Neural cell (in vitro differentiated cells): ENCODE data around the gene CYB5R2. TPM values are rescaled to one million over a fixed set of nuclear protein-coding genes. Genes with fewer than 3 reads are reported as not detected.

Experiments used
- H2AFZ ChIP-seq: fragments of 200-600, 300-800 bp; sonication (generic), shearing (Covaris generic); 2 replicates; pipeline ENCODE4 v1.6.0; 2014; ENCODE audit warnings: low read depth, mild to moderate bottlenecking, antibody characterized with exemption, low read length, moderate library complexity
- H3F3A ChIP-seq: fragments of 200-600 bp; shearing (Covaris generic); 2 replicates; pipeline ENCODE4 v1.6.1; 2016; ENCODE audit warnings: mild to moderate bottlenecking, moderate library complexity, mixed read lengths, antibody characterized with exemption, low read length; ENCODE audit not compliant: insufficient read depth, poor library complexity, severe bottlenecking
- H3K27ac ChIP-seq: fragments of 200-600, 300-800 bp; sonication (generic), shearing (Covaris generic); 2 replicates; pipeline ENCODE4 v1.5.1; 2014; ENCODE audit warnings: mild to moderate bottlenecking, low read length, moderate library complexity
- H3K27me3 ChIP-seq: fragments of 300-800, 200-600 bp; sonication (generic), shearing (Covaris generic); 2 replicates; pipeline ENCODE4 v1.6.0; 2014; ENCODE audit warnings: mild to moderate bottlenecking, low read depth, low read length, moderate library complexity; ENCODE audit not compliant: insufficient read depth
- H3K36me3 ChIP-seq: fragments of 300-800, 200-600 bp; sonication (generic), shearing (Covaris generic); 2 replicates; pipeline ENCODE4 v1.5.1; 2014; ENCODE audit warnings: mild to moderate bottlenecking, antibody characterized with exemption, low read length, moderate library complexity; ENCODE audit not compliant: insufficient read depth
- H3K4me2 ChIP-seq: fragments of 300-800, 200-600 bp; sonication (generic), shearing (Covaris generic); 2 replicates; pipeline ENCODE4 v1.6.0; 2014; ENCODE audit warnings: mild to moderate bottlenecking, low read length
- H3K4me3 ChIP-seq: fragments of 300-800, 200-600 bp; sonication (generic), shearing (Covaris generic); 2 replicates; pipeline ENCODE4 v1.5.1; 2014; ENCODE audit warnings: mild to moderate bottlenecking, low read length, moderate library complexity
- H3K79me2 ChIP-seq: fragments of 200-600 bp; shearing (Covaris generic); replicated peaks from 2 replicates; pipeline ENCODE4 v1.6.0; 2014; ENCODE audit warnings: mild to moderate bottlenecking, low read length, moderate library complexity; ENCODE audit not compliant: insufficient read depth
- H3K9ac ChIP-seq: fragments of 300-800, 200-600 bp; sonication (generic), shearing (Covaris generic); 2 replicates; pipeline ENCODE4 v1.6.1; 2016; ENCODE audit warnings: mild to moderate bottlenecking, low read length, mixed read lengths
- H3K9me2 ChIP-seq: fragments of 200-600 bp; shearing (Covaris generic); 2 replicates; pipeline ENCODE4 v1.6.1; 2016; ENCODE audit warnings: mild to moderate bottlenecking, low read length, mixed read lengths; ENCODE audit not compliant: insufficient read depth
- H3K9me3 ChIP-seq: fragments of 200-600, 300-800 bp; sonication (generic), shearing (Covaris generic); 2 replicates; pipeline ENCODE4 v1.6.1; 2016; ENCODE audit warnings: mild to moderate bottlenecking, mixed run types, low read length, moderate library complexity, mixed read lengths
- H4K20me1 ChIP-seq: fragments of 200-600 bp; shearing (Covaris generic); 2 replicates; pipeline ENCODE4 v1.6.1; 2016; ENCODE audit warnings: mild to moderate bottlenecking, mixed run types; ENCODE audit not compliant: insufficient read depth
- CTCF ChIP-seq: fragments of 450-650 bp; IDR thresholded peaks from 2 replicates; pipeline ENCODE4 v1.5.1; 2014; ENCODE audit warnings: antibody characterized with exemption, mild to moderate bottlenecking, moderate library complexity; ENCODE audit not compliant: poor library complexity, severe bottlenecking
- EP300 ChIP-seq: fragments of 450-650 bp; conservative IDR thresholded peaks from 2 replicates; pipeline ENCODE4 v1.6.1; 2014; ENCODE audit warnings: antibody characterized with exemption, mild to moderate bottlenecking, moderate library complexity; ENCODE audit not compliant: poor library complexity, severe bottlenecking
- EZH2 ChIP-seq: fragments of 200-600, 300-800 bp; shearing (Covaris generic), sonication (generic); IDR thresholded peaks from 2 replicates; pipeline ENCODE4 v1.6.1; 2014; ENCODE audit warnings: antibody characterized with exemption, low read length, borderline replicate concordance, mild to moderate bottlenecking; ENCODE audit not compliant: insufficient read depth, poor library complexity, severe bottlenecking
- MXI1 ChIP-seq: fragments of 450-650 bp; conservative IDR thresholded peaks from 2 replicates; pipeline ENCODE4 v1.6.1; 2014; ENCODE audit warnings: antibody characterized with exemption, mild to moderate bottlenecking; ENCODE audit not compliant: poor library complexity, severe bottlenecking
- RAD21 ChIP-seq: fragments of 450-650 bp; conservative IDR thresholded peaks from 2 replicates; pipeline ENCODE4 v1.6.1; 2014; ENCODE audit warnings: antibody characterized with exemption, mild to moderate bottlenecking, moderate library complexity
- SMC3 ChIP-seq: fragments of 450-650 bp; conservative IDR thresholded peaks from 2 replicates; pipeline ENCODE4 v1.6.1; 2014; ENCODE audit warnings: antibody characterized with exemption, mild to moderate bottlenecking, moderate library complexity; ENCODE audit not compliant: poor library complexity
- TAF1 ChIP-seq: IDR thresholded peaks from 2 replicates; pipeline ENCODE4 v1.6.1; 2012; ENCODE audit warnings: low read depth
- polyA plus RNA-seq: library from polyadenylated mRNA; depleted of rRNA; stranded (reverse); fragments of >200 nt; gene quantifications from 2 replicates; pipeline ENCODE4 v1.2.3, GENCODE V29; 2014
- TF ChIP-seq, protein P1 (sequence below): IDR thresholded peaks from 2 replicates; pipeline ENCODE4 v1.6.1; 2012; ENCODE audit warnings: borderline replicate concordance

CYB5R2 gene
- polyA plus RNA-seq, 1 donor from 2014 or later: not detected

- Histone ChIP-seq H4K20me1 (no peaks in the 10 kb centered on the region), H3K36me3 (no peaks in the 10 kb centered on the region), H3K9me2 (no peaks in the 10 kb centered on the region), H2AFZ (no peak overlapping the region), H3K4me3 (peak overlapping the region; percentile 52), H3K27ac (no peak overlapping the region), H3F3A (no peaks in the 10 kb centered on the region), H3K9me3 (no peaks in the 10 kb centered on the region), H3K9ac (no peak overlapping the region), H3K79me2 (no peaks in the 10 kb centered on the region), H3K4me2 (no peak overlapping the region), H3K27me3 (peaks cover 37% of the 10 kb centered on the region)
- no peak for TF ChIP-seq MXI1
- TF ChIP-seq CTCF: no peak
- no peak for TF ChIP-seq TAF1
- no peak for TF ChIP-seq SMC3
- peak; percentile 40 for TF ChIP-seq EZH2
Observed at GRCh38 chr11:7673724-7674434, 579 bp upstream of the CYB5R2 start.

GRCh38 chr11:7672276-7672959, 882 bp downstream of the CYB5R2 start:
- H3K4me2 ChIP-seq: no peak overlapping the region
- no peaks in the 10 kb centered on the region for H3K9me3 ChIP-seq
- H2AFZ ChIP-seq: no peak overlapping the region
- H3K9me2 ChIP-seq: no peaks in the 10 kb centered on the region
- no peaks in the 10 kb centered on the region for H3K79me2 ChIP-seq
- H3F3A ChIP-seq: no peaks in the 10 kb centered on the region
- no peaks in the 10 kb centered on the region for H4K20me1 ChIP-seq
- no peak overlapping the region for H3K9ac ChIP-seq
- no peaks in the 10 kb centered on the region for H3K36me3 ChIP-seq
- no peak overlapping the region for H3K27ac ChIP-seq
- H3K27me3 ChIP-seq: peaks cover 37% of the 10 kb centered on the region
- no peak for TF ChIP-seq CTCF
- TF ChIP-seq RAD21: no peak
- no peak for TF ChIP-seq EZH2
- TF ChIP-seq TAF1: no peak
- no peak for TF ChIP-seq EP300
- no peak for TF ChIP-seq MXI1
- TF ChIP-seq, protein P1, sequence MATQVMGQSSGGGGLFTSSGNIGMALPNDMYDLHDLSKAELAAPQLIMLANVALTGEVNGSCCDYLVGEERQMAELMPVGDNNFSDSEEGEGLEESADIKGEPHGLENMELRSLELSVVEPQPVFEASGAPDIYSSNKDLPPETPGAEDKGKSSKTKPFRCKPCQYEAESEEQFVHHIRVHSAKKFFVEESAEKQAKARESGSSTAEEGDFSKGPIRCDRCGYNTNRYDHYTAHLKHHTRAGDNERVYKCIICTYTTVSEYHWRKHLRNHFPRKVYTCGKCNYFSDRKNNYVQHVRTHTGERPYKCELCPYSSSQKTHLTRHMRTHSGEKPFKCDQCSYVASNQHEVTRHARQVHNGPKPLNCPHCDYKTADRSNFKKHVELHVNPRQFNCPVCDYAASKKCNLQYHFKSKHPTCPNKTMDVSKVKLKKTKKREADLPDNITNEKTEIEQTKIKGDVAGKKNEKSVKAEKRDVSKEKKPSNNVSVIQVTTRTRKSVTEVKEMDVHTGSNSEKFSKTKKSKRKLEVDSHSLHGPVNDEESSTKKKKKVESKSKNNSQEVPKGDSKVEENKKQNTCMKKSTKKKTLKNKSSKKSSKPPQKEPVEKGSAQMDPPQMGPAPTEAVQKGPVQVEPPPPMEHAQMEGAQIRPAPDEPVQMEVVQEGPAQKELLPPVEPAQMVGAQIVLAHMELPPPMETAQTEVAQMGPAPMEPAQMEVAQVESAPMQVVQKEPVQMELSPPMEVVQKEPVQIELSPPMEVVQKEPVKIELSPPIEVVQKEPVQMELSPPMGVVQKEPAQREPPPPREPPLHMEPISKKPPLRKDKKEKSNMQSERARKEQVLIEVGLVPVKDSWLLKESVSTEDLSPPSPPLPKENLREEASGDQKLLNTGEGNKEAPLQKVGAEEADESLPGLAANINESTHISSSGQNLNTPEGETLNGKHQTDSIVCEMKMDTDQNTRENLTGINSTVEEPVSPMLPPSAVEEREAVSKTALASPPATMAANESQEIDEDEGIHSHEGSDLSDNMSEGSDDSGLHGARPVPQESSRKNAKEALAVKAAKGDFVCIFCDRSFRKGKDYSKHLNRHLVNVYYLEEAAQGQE: no peak
- no peak for TF ChIP-seq SMC3
- H3K4me3 ChIP-seq: no peak overlapping the region
